Upper lobe of left lung (tissue), 6 donors: ENCODE data around the gene GOLGA6L2. TPM values are rescaled to one million over a fixed set of nuclear protein-coding genes. Genes with fewer than 3 reads are reported as not detected.
A peak's percentile ranks its signal among the peaks of the same experiment; 100 is the strongest.

Source experiments
- ATAC-seq, 2 donors: fragments of 200-7000 bp; cut with Tn5 transposase; one replicate each; pipeline ENCODE4 v1.9.1; 2022; ENCODE audit warnings: mild to moderate bottlenecking in 2 of 2, moderate library complexity in 2 of 2; ENCODE audit not compliant: low FRiP score in 2 of 2
- DNase-seq, 2 donors: peaks; one replicate each; pipeline ENCODE4 v3.0.0-alpha.2; 2019 to 2020
- H3K27ac ChIP-seq, 4 donors: fragments of 200-600 bp; sonication (generic); one replicate each; pipeline ENCODE4 v1.5.1; 2016 to 2019
- H3K27me3 ChIP-seq, 4 donors: fragments of 200-600 bp; sonication (generic); one replicate each; pipeline ENCODE4 v1.5.1; 2017 to 2019
- H3K36me3 ChIP-seq, 4 donors: fragments of 200-600 bp; sonication (generic); one replicate each; pipeline ENCODE4 v1.5.1; 2016 to 2019
- H3K4me1 ChIP-seq, 4 donors: fragments of 200-600 bp; sonication (generic); one replicate each; pipeline ENCODE4 v1.5.1; 2018 to 2019
- H3K4me3 ChIP-seq, 4 donors: fragments of 200-600 bp; sonication (generic); one replicate each; pipeline ENCODE4 v1.5.1; 2017 to 2019; ENCODE audit warnings: mild to moderate bottlenecking in 2 of 4, moderate library complexity in 1 of 4
- H3K9me3 ChIP-seq, 4 donors: fragments of 200-600 bp; sonication (generic); one replicate each; pipeline ENCODE4 v1.5.1; 2018 to 2019
- CTCF ChIP-seq, 6 experiments: fragments of 450-650 bp in 4 of 6; fragments of 200-600 bp in 2 of 6; sonication (generic) in 2 of 6; IDR thresholded peaks; one replicate each; pipeline ENCODE4 v1.5.1; 2016 to 2019; ENCODE audit warnings: antibody characterized with exemption in 6 of 6
- EP300 ChIP-seq, 4 donors: sonication (generic); formaldehyde crosslinking; IDR thresholded peaks; one replicate each; pipeline ENCODE4 v1.5.1; 2017; ENCODE audit warnings: antibody characterized with exemption in 4 of 4, control low read depth in 2 of 4
- POLR2A ChIP-seq, 4 donors: fragments of 450-650 bp; IDR thresholded peaks; one replicate each; pipeline ENCODE4 v1.5.1; 2016 to 2017; ENCODE audit warnings: antibody characterized with exemption in 4 of 4, mild to moderate bottlenecking in 2 of 4
- POLR2AphosphoS5 ChIP-seq, 2 donors: sonication (generic); formaldehyde crosslinking; IDR thresholded peaks; one replicate each; pipeline ENCODE4 v1.5.1; 2017; ENCODE audit warnings: antibody characterized with exemption in 2 of 2
- WGBS, 2 donors: methylation state at CpG; one replicate each; pipeline ENCODE4 v1.1.5; 2017 to 2018; 5-methylcytosine and 5-hydroxymethylcytosine counted together
- total RNA-seq, 6 donors: library from RNA; depleted of rRNA in 4 of 6; stranded (reverse); fragments of >200 nt in 4 of 6; gene quantifications; one replicate each; pipeline versions ENCODE4 v1.1.0 to v1.2.1, GENCODE V29; 2016 to 2021
- donor health status: DM: no; HTN: no; CAD: no; lungs with moderate emphysema.
- donor health status: DM: no; HTN: yes; CAD: no; lungs with severe emphysema.

Gene GOLGA6L2
- total RNA-seq, 6 donors from 2014 or later, result not detected

GRCh38 chr15:23457890-23458289 is 10.8 kb upstream of the GOLGA6L2 start:
- TF ChIP-seq CTCF (IDR thresholded peaks at IDR 0.05) (no peak), POLR2AphosphoS5 (IDR thresholded peaks at IDR 0.05) (no peak), POLR2A (IDR thresholded peaks at IDR 0.05) (no peak), EP300 (IDR thresholded peaks at IDR 0.05) (no peak)
- Histone ChIP-seq H3K4me3 (no peak overlapping the region), H3K4me1 (no peaks in the 10 kb centered on the region), H3K36me3 (no peaks in the 10 kb centered on the region), H3K27ac (no peak overlapping the region), H3K9me3 (no peaks in the 10 kb centered on the region), H3K27me3 (no peaks in the 10 kb centered on the region)
- no peak for ATAC-seq
- DNase-seq, result no peak
- 71 to 76% methylated on average over 5 of the region's 5 CpGs for WGBS, 2 donors

- 85 to 89% methylated on average over 13 to 15 of the region's 15 CpGs for WGBS, 2 donors
- DNase-seq, result no peak
Observed at GRCh38 chr15:23446215-23447106, 582 bp downstream of the GOLGA6L2 start.

GRCh38 chr15:23444269-23444668 is 2.8 kb downstream of the GOLGA6L2 start:
- no peaks in the 10 kb centered on the region for H3K36me3 ChIP-seq
- no peak for DNase-seq
- no peak overlapping the region for H3K27ac ChIP-seq
- no peak overlapping the region for H3K4me3 ChIP-seq
- no peak for ATAC-seq
- no peaks in the 10 kb centered on the region for H3K4me1 ChIP-seq
- H3K9me3 ChIP-seq, result no peaks in the 10 kb centered on the region
- H3K27me3 ChIP-seq, result no peaks in the 10 kb centered on the region
- TF ChIP-seq POLR2AphosphoS5 (IDR thresholded peaks at IDR 0.05) (no peak), CTCF (IDR thresholded peaks at IDR 0.05) (no peak), POLR2A (IDR thresholded peaks at IDR 0.05) (no peak)
- 71 to 89% methylated on average over 9 to 11 of the region's 11 CpGs for WGBS, 2 donors

More at GRCh38 chr15:23446215-23447106, 582 bp downstream of the GOLGA6L2 start:
- Histone ChIP-seq H3K4me1 (no peaks in the 10 kb centered on the region), H3K27me3 (no peaks in the 10 kb centered on the region), H3K9me3 (no peaks in the 10 kb centered on the region), H3K27ac (no peak overlapping the region), H3K36me3 (no peaks in the 10 kb centered on the region), H3K4me3 (no peak overlapping the region)
- TF ChIP-seq POLR2A (IDR thresholded peaks at IDR 0.05) (no peak), POLR2AphosphoS5 (IDR thresholded peaks at IDR 0.05) (no peak), EP300 (IDR thresholded peaks at IDR 0.05) (no peak), CTCF (IDR thresholded peaks at IDR 0.05) (no peak)
- peak in 1 of 2 donors; percentile 15 for ATAC-seq

- DNase-seq (no peak), ATAC-seq (no peak)
- WGBS, 2 donors, result 86 to 87% methylated on average over 13 of the region's 13 CpGs
- Histone ChIP-seq H3K27me3 (no peaks in the 10 kb centered on the region), H3K4me1 (no peaks in the 10 kb centered on the region), H3K9me3 (no peaks in the 10 kb centered on the region), H3K4me3 (no peak overlapping the region), H3K36me3 (no peaks in the 10 kb centered on the region), H3K27ac (no peak overlapping the region)
- TF ChIP-seq POLR2A (IDR thresholded peaks at IDR 0.05), result no peak
- no peak for TF ChIP-seq CTCF (IDR thresholded peaks at IDR 0.05)
- no peak for TF ChIP-seq POLR2AphosphoS5 (IDR thresholded peaks at IDR 0.05)
- no peak for TF ChIP-seq EP300 (IDR thresholded peaks at IDR 0.05)
Observed at GRCh38 chr15:23441204-23441603, 5.8 kb downstream of the GOLGA6L2 start.

- no peaks in the 10 kb centered on the region for H3K36me3 ChIP-seq
- WGBS, 2 donors, result 86 to 90% methylated on average over 10 of the region's 10 CpGs
- H3K4me3 ChIP-seq, result no peak overlapping the region
- no peaks in the 10 kb centered on the region for H3K9me3 ChIP-seq
- no peak for TF ChIP-seq POLR2A (IDR thresholded peaks at IDR 0.05)
- no peak for TF ChIP-seq POLR2AphosphoS5 (IDR thresholded peaks at IDR 0.05)
- no peak for TF ChIP-seq CTCF (IDR thresholded peaks at IDR 0.05)
- TF ChIP-seq EP300 (IDR thresholded peaks at IDR 0.05), result no peak
- ATAC-seq (no peak), DNase-seq (no peak)
- H3K4me1 ChIP-seq, result no peaks in the 10 kb centered on the region
- H3K27ac ChIP-seq, result no peak overlapping the region
- no peaks in the 10 kb centered on the region for H3K27me3 ChIP-seq
Observed at GRCh38 chr15:23440596-23440995, 6.4 kb downstream of the GOLGA6L2 start.
